ENCODE results near the gene SNAPC2.

The SNAPC2 gene

DNA sequence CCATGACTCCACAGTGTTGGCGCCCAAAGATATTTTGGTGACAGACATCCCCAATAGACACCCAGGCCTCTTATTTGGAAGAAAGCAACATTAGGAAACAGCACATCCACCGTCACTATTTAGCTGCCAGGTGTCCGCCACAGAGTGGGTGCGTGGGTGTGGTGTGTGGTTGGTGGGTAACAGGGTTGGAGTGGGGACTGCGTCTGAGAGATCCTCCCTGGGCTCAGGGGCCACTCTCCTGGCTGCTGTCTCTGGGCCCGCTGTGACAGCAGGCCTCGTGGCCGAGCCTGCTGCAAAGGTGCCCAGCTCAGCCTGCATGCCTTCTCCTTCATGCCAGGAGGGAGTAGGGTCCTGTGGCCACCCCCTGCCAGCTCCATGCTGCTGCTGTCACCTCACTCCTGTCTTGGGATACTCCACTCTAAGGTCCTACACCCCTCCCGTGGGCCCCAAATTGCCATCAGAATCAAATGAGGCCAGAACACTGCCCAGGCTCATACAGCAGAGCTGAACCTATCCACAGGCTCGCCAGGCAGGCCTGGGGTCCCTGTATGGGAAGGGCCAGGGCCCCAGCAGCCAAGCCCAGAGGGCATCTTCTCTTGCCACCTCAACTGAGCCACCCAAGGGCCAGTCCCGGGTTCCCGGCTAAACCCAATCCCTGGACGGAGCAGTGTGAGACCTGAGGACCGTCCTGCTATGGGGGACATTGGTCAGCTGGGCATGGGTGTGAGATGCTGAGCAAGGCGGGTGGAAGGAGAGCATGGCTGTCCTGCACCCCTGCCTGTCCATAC, 48.1 kb downstream of the SNAPC2 start:
- peaks cover 25% of the 10 kb centered on the region for H3K36me3 ChIP-seq (ENCODE audit: control insufficient read depth, insufficient read depth, low read length)
- no peaks in the 10 kb centered on the region for H3K27me3 ChIP-seq (ENCODE audit: control insufficient read depth, insufficient read depth, low read length)
- H3K27ac ChIP-seq (ENCODE audit: low read depth, low read length), result no peak overlapping the region
- no peak overlapping the region for H3K9ac ChIP-seq (ENCODE audit: low read length)
- no peaks in the 10 kb centered on the region for H3K4me1 ChIP-seq (ENCODE audit: control insufficient read depth, insufficient read depth, low read length)
- H3K4me3 ChIP-seq (ENCODE audit: low read length), result no peak overlapping the region

DNA sequence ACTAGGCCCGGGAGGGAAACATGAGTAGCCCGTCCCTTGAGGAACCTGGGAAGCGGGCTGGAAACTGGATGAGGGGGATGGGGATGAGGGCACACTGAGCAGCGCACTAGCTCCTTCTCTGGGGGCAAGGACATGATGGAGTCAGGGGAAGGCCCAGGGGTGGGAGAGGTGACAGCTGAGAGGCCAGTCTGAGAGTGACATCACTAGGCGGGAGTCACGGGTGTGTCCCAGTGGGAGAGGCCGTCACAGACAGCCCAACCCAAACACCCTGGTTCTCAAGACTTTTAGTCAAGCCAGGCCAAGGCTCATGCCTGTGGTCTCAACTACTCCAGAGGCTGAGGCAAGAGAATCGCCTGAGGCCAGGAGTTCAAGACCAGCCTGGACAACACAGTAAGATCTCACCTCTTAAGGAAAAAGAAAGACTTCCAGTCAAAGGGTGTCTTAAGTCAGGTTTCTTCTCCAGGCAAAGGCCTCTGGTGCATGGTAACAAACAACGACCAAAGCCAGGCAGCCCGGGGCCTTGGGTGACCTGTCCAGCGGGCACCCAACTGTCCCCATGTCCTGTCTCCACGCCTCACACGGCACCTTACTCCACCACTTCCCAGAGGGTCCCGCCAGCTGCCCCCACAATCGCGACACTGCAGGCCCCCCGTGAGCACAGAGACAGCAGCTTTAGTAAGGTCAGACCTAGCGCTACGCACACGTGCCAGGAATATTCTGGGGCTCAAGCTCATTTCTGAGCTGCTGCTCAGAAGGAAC, 48.8 kb downstream of the SNAPC2 start:
- Histone ChIP-seq H3K27ac (ENCODE audit: low read depth, low read length) (no peak overlapping the region), H3K27me3 (ENCODE audit: control insufficient read depth, insufficient read depth, low read length) (no peaks in the 10 kb centered on the region), H3K36me3 (ENCODE audit: control insufficient read depth, insufficient read depth, low read length) (peaks cover 32% of the 10 kb centered on the region), H3K4me3 (ENCODE audit: low read length) (no peak overlapping the region), H3K4me1 (ENCODE audit: control insufficient read depth, insufficient read depth, low read length) (no peaks in the 10 kb centered on the region), H3K9ac (ENCODE audit: low read length) (no peak overlapping the region)

DNA sequence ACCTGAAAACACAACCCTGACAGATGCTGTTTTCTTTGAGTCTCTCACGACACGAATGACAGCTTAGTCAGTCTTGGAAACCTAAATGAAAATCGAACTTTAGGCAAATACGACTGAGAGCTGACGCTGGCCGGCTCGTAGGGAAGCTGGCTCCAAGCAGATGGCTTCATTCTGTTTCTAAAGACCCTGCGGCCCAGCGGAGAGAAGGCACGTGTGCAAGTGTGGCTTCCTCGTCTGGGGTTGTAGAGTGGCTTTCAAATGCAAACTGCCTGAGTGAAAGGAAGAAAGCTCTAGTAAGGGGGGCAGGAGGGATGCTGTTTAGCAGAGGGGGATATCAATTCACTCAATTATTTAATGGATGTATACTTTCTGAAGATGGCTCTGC, 49.4 kb downstream of the SNAPC2 start:
- Histone ChIP-seq H3K27ac (ENCODE audit: low read depth, low read length) (no peak overlapping the region), H3K4me3 (ENCODE audit: low read length) (no peak overlapping the region), H3K36me3 (ENCODE audit: control insufficient read depth, insufficient read depth, low read length) (peaks cover 33% of the 10 kb centered on the region), H3K4me1 (ENCODE audit: control insufficient read depth, insufficient read depth, low read length) (no peaks in the 10 kb centered on the region), H3K27me3 (ENCODE audit: control insufficient read depth, insufficient read depth, low read length) (no peaks in the 10 kb centered on the region), H3K9ac (ENCODE audit: low read length) (no peak overlapping the region)

DNA sequence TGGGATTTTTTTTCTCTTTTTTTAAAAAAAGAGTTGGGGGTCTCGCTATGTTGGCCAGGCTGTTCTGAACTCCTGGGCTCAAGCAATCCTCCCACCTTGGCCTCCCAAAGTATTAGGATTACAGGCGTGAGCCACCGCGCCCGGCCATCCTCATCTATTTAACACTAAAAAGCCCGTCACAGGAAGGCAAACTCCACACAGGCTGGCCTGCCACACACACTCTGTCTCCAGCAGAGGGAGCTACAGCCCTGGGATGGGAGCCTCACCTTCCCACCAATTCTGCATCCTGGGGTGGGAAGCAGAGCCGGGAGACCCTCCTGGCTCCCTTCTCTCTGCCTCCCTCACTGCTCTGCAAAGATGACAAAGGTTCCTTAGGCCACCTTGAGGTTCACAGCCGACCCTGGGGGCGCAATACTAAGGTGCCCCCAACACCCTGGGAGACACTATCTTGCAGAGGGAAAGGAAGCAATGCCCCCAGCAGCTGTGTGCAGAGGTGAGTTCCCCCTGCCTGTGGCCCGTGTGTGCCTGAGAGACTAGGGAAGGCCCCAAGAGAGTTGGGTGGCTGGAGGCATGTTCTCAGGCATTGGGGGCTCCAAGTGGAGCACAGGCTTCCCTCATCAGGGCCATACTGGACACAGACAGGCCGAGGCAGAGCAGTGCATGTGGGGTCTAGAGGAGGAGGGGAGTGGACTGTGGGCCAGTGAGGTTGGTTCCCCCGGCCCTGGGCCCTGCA, 50.7 kb downstream of the SNAPC2 start:
- H3K36me3 ChIP-seq (ENCODE audit: control insufficient read depth, insufficient read depth, low read length), result peaks cover 33% of the 10 kb centered on the region
- H3K4me1 ChIP-seq (ENCODE audit: control insufficient read depth, insufficient read depth, low read length), result no peaks in the 10 kb centered on the region

DNA sequence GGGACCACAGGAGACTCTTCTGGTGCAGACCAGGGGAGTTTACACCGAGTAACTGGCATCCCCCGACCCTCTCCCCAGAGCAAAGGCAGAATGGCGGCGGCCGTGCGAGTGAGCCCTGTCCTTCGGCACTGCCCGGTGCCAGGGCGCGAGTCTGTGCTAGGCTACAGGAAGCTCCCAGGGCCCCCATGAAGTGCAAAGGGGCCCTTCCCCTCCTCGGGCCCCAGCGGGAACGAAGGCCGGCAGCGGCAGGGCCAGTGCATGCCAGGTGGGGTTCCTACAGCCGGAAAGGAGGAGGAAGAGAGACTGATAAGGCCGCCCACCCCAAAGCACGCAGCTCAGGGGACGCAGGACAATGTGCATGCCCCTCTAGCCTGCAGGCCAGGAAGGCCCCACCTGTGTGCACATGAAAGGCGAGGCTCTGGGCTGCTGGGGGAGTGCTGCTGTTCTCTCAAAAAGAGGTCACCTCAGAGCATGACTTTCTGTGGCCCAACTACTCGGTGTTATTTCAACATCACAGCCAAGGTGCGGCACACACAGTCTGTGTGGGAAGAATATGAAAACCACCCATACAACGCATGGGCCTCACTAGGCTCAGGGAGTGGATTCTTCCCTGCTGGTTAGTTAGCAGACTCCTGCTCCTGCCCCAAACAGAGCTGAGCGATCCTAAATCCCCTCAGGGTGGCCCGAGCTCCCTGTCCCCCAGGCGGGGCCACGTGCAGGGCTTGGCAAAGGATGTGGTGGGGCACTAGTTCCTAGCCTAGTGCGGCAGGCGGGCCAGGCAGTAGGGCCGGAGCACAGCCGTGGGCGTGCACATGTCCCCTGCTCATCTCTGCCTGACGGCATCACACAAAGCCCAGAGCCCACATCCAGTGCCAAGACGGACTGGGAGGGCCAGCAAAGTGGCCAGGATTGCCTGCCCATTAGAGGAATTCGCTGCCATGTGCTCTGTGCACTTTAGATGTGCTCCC, 51.7 kb downstream of the SNAPC2 start:
- Histone ChIP-seq H3K27me3 (ENCODE audit: control insufficient read depth, insufficient read depth, low read length) (no peaks in the 10 kb centered on the region), H3K27ac (ENCODE audit: low read depth, low read length) (no peak overlapping the region), H3K4me3 (ENCODE audit: low read length) (no peak overlapping the region), H3K9ac (ENCODE audit: low read length) (no peak overlapping the region), H3K36me3 (ENCODE audit: control insufficient read depth, insufficient read depth, low read length) (peaks cover 26% of the 10 kb centered on the region), H3K4me1 (ENCODE audit: control insufficient read depth, insufficient read depth, low read length) (no peaks in the 10 kb centered on the region)

More for the DNA sequence above, 50.7 kb downstream of the SNAPC2 start:
- Histone ChIP-seq H3K27me3 (ENCODE audit: control insufficient read depth, insufficient read depth, low read length) (no peaks in the 10 kb centered on the region), H3K4me3 (ENCODE audit: low read length) (no peak overlapping the region), H3K27ac (ENCODE audit: low read depth, low read length) (no peak overlapping the region), H3K9ac (ENCODE audit: low read length) (no peak overlapping the region)

All from rectal smooth muscle tissue (tissue), 1 donor.